ENCODE data around the gene ARL10. TPM values are rescaled to one million over a fixed set of nuclear protein-coding genes. Genes with fewer than 3 reads are reported as not detected.

ARL10 gene
- polyA plus RNA-seq, 3 donors: 0.04 to 0.93 TPM; not detected in 1

DNA sequence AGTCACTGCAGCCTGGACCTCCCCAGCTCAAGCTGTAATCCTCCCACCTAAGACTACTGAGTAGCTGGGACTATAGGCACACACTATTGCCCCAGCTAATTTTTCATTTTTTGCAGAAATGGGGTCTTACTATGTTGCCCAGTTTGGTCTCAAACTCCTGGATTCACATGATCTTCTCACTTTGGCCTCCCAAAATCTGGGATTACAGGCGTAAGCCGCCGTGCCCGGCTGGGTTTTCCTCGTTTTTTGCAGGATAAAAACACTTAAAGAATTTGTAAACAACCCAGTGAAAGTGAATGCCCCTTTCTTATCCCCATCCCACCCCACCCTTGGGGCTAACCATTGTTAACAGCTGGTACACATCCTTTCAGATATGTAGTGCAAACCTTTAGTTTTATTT is 43.3 kb downstream of the ARL10 start:
- no peak overlapping the region for H3K4me2 ChIP-seq (replicated peaks; ENCODE audit: extremely low read depth, low read length, poor library complexity, severe bottlenecking)
- H3K9me3 ChIP-seq (replicated peaks in 1 of 2; ENCODE audit: control insufficient read depth in 1 of 2, insufficient read depth in 1 of 2, low read length in 2 of 2): no peaks in the 10 kb centered on the region
- H3K4me1 ChIP-seq (ENCODE audit: control insufficient read depth in 1 of 2, insufficient read depth in 2 of 2, low read length in 2 of 2): no peaks in the 10 kb centered on the region
- Mint-ChIP-seq H3K27me3 (ENCODE audit: low read depth in 3 of 3) (no peaks in the 10 kb centered on the region), H3K27ac (no peak overlapping the region), H3K9me3 (peaks cover 0 to 2% (median 0%) of the 10 kb centered on the region in 7 donors), H3K4me3 (no peak overlapping the region), H3K4me1 (peaks cover 21% of the 10 kb centered on the region), H3K36me3 (peaks cover 64 to 78% of the 10 kb centered on the region in 2 donors)
- H4K20me1 ChIP-seq (ENCODE audit: insufficient read depth, low read length): peaks cover 19% of the 10 kb centered on the region
- peaks cover 44 to 71% of the 10 kb centered on the region in 2 donors for H3K36me3 ChIP-seq (replicated peaks in 1 of 2; ENCODE audit: control insufficient read depth in 1 of 2, insufficient read depth in 2 of 2, low read length in 2 of 2)
- peaks cover 13% of the 10 kb centered on the region for H3K79me2 ChIP-seq (ENCODE audit: insufficient read depth, low read length)
- no peak for DNase-seq
- intact Hi-C loops (cut with micrococcal nuclease): no loop called here
- no peak overlapping the region for H3K9ac ChIP-seq (ENCODE audit: insufficient read depth, low read length, poor library complexity, severe bottlenecking)
- no peak overlapping the region for H3K4me3 ChIP-seq (replicated peaks in 1 of 3; ENCODE audit: low read depth in 2 of 3, low read length in 3 of 3)
- TF ChIP-seq, protein P1, sequence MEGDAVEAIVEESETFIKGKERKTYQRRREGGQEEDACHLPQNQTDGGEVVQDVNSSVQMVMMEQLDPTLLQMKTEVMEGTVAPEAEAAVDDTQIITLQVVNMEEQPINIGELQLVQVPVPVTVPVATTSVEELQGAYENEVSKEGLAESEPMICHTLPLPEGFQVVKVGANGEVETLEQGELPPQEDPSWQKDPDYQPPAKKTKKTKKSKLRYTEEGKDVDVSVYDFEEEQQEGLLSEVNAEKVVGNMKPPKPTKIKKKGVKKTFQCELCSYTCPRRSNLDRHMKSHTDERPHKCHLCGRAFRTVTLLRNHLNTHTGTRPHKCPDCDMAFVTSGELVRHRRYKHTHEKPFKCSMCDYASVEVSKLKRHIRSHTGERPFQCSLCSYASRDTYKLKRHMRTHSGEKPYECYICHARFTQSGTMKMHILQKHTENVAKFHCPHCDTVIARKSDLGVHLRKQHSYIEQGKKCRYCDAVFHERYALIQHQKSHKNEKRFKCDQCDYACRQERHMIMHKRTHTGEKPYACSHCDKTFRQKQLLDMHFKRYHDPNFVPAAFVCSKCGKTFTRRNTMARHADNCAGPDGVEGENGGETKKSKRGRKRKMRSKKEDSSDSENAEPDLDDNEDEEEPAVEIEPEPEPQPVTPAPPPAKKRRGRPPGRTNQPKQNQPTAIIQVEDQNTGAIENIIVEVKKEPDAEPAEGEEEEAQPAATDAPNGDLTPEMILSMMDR (IDR thresholded peaks at IDR 0.05): no peak
- WGBS (ENCODE audit: insufficient coverage): 100% methylated on average over 3 of the region's 5 CpGs
- H2AFZ ChIP-seq (ENCODE audit: insufficient read depth, low read depth, low read length, poor library complexity, severe bottlenecking): no peak overlapping the region
- H3K27me3 ChIP-seq (ENCODE audit: control insufficient read depth in 2 of 2, insufficient read depth in 2 of 2, low read length in 2 of 2): no peaks in the 10 kb centered on the region
- H3K27ac ChIP-seq (ENCODE audit: low read depth in 1 of 2, low read length in 2 of 2): no peak overlapping the region

DNA sequence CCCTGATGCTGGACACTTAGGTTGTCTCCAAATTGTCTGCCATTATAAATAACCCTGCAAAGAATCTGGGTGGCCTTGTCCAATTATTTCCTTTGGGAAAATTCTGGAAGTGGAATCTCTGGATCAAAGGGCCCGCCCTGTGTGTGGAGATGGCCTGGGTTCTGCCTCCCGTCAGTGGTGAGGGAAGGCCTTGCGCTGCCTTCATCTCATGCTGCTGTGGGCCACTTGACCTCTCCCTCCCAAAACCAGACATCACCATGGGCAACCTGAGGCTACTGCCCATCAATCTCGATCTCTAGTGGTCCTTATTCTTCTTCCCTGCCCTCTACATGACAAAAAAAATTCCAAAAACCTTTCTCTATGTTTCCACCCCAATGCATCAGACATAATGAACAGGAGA is 44.5 kb downstream of the ARL10 start:
- Histone ChIP-seq H3K79me2 (ENCODE audit: insufficient read depth, low read length) (peaks cover 23% of the 10 kb centered on the region), H3K27ac (ENCODE audit: low read depth in 1 of 2, low read length in 2 of 2) (no peak overlapping the region), H3K4me3 (replicated peaks in 1 of 3; ENCODE audit: low read depth in 2 of 3, low read length in 3 of 3) (no peak overlapping the region), H3K9ac (ENCODE audit: insufficient read depth, low read length, poor library complexity, severe bottlenecking) (no peak overlapping the region), H4K20me1 (ENCODE audit: insufficient read depth, low read length) (peaks cover 24% of the 10 kb centered on the region), H3K4me2 (replicated peaks; ENCODE audit: extremely low read depth, low read length, poor library complexity, severe bottlenecking) (no peak overlapping the region), H3K27me3 (ENCODE audit: control insufficient read depth in 2 of 2, insufficient read depth in 2 of 2, low read length in 2 of 2) (no peaks in the 10 kb centered on the region), H3K36me3 (replicated peaks in 1 of 2; ENCODE audit: control insufficient read depth in 1 of 2, insufficient read depth in 2 of 2, low read length in 2 of 2) (peaks cover 39 to 63% of the 10 kb centered on the region in 2 donors), H3K9me3 (replicated peaks in 1 of 2; ENCODE audit: control insufficient read depth in 1 of 2, insufficient read depth in 1 of 2, low read length in 2 of 2) (no peaks in the 10 kb centered on the region), H3K4me1 (ENCODE audit: control insufficient read depth in 1 of 2, insufficient read depth in 2 of 2, low read length in 2 of 2) (peaks cover 0 to 4% of the 10 kb centered on the region in 2 donors), H2AFZ (ENCODE audit: insufficient read depth, low read depth, low read length, poor library complexity, severe bottlenecking) (no peak overlapping the region)
- intact Hi-C loops (cut with micrococcal nuclease): loop anchor here (10.0 kb wide), 2 partner anchors 125 to 1725 kb away; partner anchors contain the start of genes RMND5B (in 1 of the 2) and RNF44 (in 1 of the 2)
- no peak overlapping the region for H3K27ac Mint-ChIP-seq
- DNase-seq: no peak
- no peak overlapping the region for H3K4me3 Mint-ChIP-seq
- H3K27me3 Mint-ChIP-seq (ENCODE audit: low read depth in 3 of 3): no peaks in the 10 kb centered on the region
- H3K4me1 Mint-ChIP-seq: peaks cover 32% of the 10 kb centered on the region
- TF ChIP-seq, protein P1 (IDR thresholded peaks at IDR 0.05): no peak
- H3K9me3 Mint-ChIP-seq: peaks cover 0 to 2% (median 0%) of the 10 kb centered on the region in 7 donors
- peaks cover 60 to 73% of the 10 kb centered on the region in 2 donors for H3K36me3 Mint-ChIP-seq
- WGBS (ENCODE audit: insufficient coverage): 100% methylated on average over 2 of the region's 4 CpGs
